Measurements from ENCODE around the gene WNK2. TPM values are rescaled to one million over a fixed set of nuclear protein-coding genes. Genes with fewer than 3 reads are reported as not detected.

Gene WNK2
- total and polyA plus RNA-seq, 8 donors: 0.93 to 10.4 (median 7.4) TPM

GRCh38 chr9:93169444-93169843 is 14.5 kb upstream of the WNK2 start:
- Histone ChIP-seq H3K4me3 (no peak overlapping the region), H3K4me1 (no peaks in the 10 kb centered on the region), H3K27ac (no peak overlapping the region), H3K27me3 (no peaks in the 10 kb centered on the region), H3K36me3 (no peaks in the 10 kb centered on the region), H3K9me3 (no peaks in the 10 kb centered on the region)
- TF ChIP-seq, protein P1, sequence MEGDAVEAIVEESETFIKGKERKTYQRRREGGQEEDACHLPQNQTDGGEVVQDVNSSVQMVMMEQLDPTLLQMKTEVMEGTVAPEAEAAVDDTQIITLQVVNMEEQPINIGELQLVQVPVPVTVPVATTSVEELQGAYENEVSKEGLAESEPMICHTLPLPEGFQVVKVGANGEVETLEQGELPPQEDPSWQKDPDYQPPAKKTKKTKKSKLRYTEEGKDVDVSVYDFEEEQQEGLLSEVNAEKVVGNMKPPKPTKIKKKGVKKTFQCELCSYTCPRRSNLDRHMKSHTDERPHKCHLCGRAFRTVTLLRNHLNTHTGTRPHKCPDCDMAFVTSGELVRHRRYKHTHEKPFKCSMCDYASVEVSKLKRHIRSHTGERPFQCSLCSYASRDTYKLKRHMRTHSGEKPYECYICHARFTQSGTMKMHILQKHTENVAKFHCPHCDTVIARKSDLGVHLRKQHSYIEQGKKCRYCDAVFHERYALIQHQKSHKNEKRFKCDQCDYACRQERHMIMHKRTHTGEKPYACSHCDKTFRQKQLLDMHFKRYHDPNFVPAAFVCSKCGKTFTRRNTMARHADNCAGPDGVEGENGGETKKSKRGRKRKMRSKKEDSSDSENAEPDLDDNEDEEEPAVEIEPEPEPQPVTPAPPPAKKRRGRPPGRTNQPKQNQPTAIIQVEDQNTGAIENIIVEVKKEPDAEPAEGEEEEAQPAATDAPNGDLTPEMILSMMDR (IDR thresholded peaks at IDR 0.05): no peak
- intact Hi-C loops (cut with DNase I): no loop called here
- ATAC-seq: no peak
- DNase-seq: no peak

- TF ChIP-seq, protein P1 (IDR thresholded peaks at IDR 0.05): no peak
- H3K4me3 ChIP-seq: no peak overlapping the region
- no peak overlapping the region for H3K27ac ChIP-seq
- H3K9me3 ChIP-seq: no peaks in the 10 kb centered on the region
- DNase-seq (peak in 1 of 4 donors; percentile 20), ATAC-seq (no peak)
- H3K4me1 ChIP-seq: no peaks in the 10 kb centered on the region
- no peaks in the 10 kb centered on the region for H3K27me3 ChIP-seq
- H3K36me3 ChIP-seq: no peaks in the 10 kb centered on the region
- intact Hi-C loops (cut with DNase I): no loop called here
Observed at GRCh38 chr9:93170571-93170970, 13.4 kb upstream of the WNK2 start.

GRCh38 chr9:93171261-93171990 is 12.5 kb upstream of the WNK2 start:
- H3K27ac ChIP-seq: no peak overlapping the region

GRCh38 chr9:93172666-93173364 is 11.1 kb upstream of the WNK2 start:
- no peaks in the 10 kb centered on the region for H3K27me3 ChIP-seq
- intact Hi-C loops (cut with DNase I): no loop called here
- no peaks in the 10 kb centered on the region for H3K4me1 ChIP-seq
- H3K27ac ChIP-seq: no peak overlapping the region
- DNase-seq (peak in 1 of 4 donors; percentile 68), ATAC-seq (no peak)
- TF ChIP-seq, protein P1 (IDR thresholded peaks at IDR 0.05): no peak
- H3K36me3 ChIP-seq: no peaks in the 10 kb centered on the region
- H3K9me3 ChIP-seq: no peaks in the 10 kb centered on the region
- H3K4me3 ChIP-seq: no peak overlapping the region

More at GRCh38 chr9:93171261-93171990, 12.5 kb upstream of the WNK2 start:
- H3K9me3 ChIP-seq: no peaks in the 10 kb centered on the region
- TF ChIP-seq, protein P1 (IDR thresholded peaks at IDR 0.05): no peak
- intact Hi-C loops (cut with DNase I): no loop called here
- ATAC-seq (no peak), DNase-seq (peak in 1 of 4 donors; percentile 49)
- no peaks in the 10 kb centered on the region for H3K4me1 ChIP-seq
- H3K36me3 ChIP-seq: no peaks in the 10 kb centered on the region
- H3K27me3 ChIP-seq: no peaks in the 10 kb centered on the region
- H3K4me3 ChIP-seq: no peak overlapping the region

DNA sequence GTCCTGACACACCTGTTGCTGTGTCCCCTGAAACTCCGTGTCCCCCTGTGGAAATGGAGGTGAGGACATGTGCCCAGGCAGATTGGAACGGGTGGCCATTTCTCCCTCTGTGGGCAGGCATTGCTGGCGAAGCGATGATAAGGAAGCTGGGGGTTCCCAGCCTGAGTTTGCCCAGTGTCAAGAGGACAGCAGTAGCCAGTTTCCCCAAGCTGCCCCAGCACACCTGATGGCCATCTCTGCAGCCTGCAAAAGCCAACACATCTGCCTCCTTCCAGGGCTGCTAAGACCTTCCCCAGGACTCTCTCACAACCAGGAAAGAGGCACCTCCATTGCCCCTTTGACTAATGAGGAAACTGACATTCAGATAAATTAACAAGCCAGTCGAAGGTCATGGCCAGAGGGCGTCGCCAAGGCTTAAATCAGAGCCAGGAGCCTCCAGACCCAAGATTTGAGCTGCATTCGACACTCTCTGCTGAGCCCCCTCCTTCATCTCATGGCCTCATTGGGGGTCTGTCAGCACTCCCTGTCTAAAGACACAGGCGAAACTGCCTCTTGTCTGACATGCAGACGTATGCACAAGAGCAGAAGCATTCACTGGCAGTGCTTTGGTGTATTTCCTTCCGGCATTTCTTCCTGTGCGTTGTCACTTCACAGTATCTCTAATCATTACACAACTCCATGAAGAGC is 10.4 kb upstream of the WNK2 start:
- Histone ChIP-seq H3K4me1 (no peaks in the 10 kb centered on the region), H3K4me3 (no peak overlapping the region), H3K9me3 (no peaks in the 10 kb centered on the region), H3K36me3 (no peaks in the 10 kb centered on the region), H3K27ac (no peak overlapping the region), H3K27me3 (no peaks in the 10 kb centered on the region)
- ATAC-seq (no peak), DNase-seq (peak in 2 of 4 donors; percentile 22 to 59)
- intact Hi-C loops (cut with DNase I): no loop called here
- TF ChIP-seq, protein P1 (IDR thresholded peaks at IDR 0.05): no peak
